ENCODE results near the gene MED26.

DNA sequence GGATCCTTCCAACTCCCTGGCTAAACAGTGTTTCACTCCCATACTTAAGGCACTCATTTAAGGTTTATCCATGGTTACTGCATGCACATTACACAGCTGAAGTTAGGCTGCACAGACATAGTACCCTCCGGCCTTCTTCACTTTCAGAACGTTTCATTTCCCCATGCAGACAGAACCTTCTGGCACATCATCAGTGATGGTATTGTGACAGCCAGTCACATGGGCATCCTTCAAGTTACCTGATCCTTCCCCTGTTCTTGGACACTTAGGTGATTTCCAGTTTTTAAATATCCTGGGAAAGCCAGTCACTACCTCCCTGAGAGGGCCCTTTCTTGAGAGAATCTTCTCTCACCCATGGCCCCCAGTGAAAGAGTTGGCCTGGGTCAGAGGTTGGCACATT is 22.8 kb upstream of the MED26 start:
- no peak for TF ChIP-seq EP300 (IDR thresholded peaks at IDR 0.05; ENCODE audit: borderline replicate concordance in 1 of 2, control insufficient read depth in 1 of 2, low read depth in 2 of 2, low read length in 2 of 2)
- TF ChIP-seq TARDBP (IDR thresholded peaks at IDR 0.05; ENCODE audit: borderline replicate concordance), result no peak
- TF ChIP-seq TAF1 (IDR thresholded peaks at IDR 0.05; ENCODE audit: borderline replicate concordance, low read depth, low read length), result no peak
- no peak for TF ChIP-seq ZSCAN29 (IDR thresholded peaks at IDR 0.05)
- TF ChIP-seq, protein P1, sequence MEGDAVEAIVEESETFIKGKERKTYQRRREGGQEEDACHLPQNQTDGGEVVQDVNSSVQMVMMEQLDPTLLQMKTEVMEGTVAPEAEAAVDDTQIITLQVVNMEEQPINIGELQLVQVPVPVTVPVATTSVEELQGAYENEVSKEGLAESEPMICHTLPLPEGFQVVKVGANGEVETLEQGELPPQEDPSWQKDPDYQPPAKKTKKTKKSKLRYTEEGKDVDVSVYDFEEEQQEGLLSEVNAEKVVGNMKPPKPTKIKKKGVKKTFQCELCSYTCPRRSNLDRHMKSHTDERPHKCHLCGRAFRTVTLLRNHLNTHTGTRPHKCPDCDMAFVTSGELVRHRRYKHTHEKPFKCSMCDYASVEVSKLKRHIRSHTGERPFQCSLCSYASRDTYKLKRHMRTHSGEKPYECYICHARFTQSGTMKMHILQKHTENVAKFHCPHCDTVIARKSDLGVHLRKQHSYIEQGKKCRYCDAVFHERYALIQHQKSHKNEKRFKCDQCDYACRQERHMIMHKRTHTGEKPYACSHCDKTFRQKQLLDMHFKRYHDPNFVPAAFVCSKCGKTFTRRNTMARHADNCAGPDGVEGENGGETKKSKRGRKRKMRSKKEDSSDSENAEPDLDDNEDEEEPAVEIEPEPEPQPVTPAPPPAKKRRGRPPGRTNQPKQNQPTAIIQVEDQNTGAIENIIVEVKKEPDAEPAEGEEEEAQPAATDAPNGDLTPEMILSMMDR (IDR thresholded peaks at IDR 0.05 in 2 of 3, conservative IDR thresholded peaks at IDR 0.05 in 1 of 3; ENCODE audit: control insufficient read depth in 2 of 3, extremely low read depth in 1 of 3, insufficient read depth in 1 of 3, low read depth in 3 of 3, low read length in 3 of 3), result no peak
- TF ChIP-seq POLR2AphosphoS5 (IDR thresholded peaks at IDR 0.05; ENCODE audit: low read length), result no peak
- no peak for TF ChIP-seq ZNF274 (IDR thresholded peaks at IDR 0.05; ENCODE audit: insufficient read depth, insufficient read length)
- TF ChIP-seq NFIC (IDR thresholded peaks at IDR 0.05; ENCODE audit: low read depth, low read length), result no peak
- no peak for TF ChIP-seq RAD21 (IDR thresholded peaks at IDR 0.05; ENCODE audit: insufficient read depth, low read depth, low read length)
- TF ChIP-seq, protein P2, sequence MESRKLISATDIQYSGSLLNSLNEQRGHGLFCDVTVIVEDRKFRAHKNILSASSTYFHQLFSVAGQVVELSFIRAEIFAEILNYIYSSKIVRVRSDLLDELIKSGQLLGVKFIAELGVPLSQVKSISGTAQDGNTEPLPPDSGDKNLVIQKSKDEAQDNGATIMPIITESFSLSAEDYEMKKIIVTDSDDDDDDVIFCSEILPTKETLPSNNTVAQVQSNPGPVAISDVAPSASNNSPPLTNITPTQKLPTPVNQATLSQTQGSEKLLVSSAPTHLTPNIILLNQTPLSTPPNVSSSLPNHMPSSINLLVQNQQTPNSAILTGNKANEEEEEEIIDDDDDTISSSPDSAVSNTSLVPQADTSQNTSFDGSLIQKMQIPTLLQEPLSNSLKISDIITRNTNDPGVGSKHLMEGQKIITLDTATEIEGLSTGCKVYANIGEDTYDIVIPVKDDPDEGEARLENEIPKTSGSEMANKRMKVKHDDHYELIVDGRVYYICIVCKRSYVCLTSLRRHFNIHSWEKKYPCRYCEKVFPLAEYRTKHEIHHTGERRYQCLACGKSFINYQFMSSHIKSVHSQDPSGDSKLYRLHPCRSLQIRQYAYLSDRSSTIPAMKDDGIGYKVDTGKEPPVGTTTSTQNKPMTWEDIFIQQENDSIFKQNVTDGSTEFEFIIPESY (IDR thresholded peaks at IDR 0.05), result no peak
- TF ChIP-seq, protein P3, sequence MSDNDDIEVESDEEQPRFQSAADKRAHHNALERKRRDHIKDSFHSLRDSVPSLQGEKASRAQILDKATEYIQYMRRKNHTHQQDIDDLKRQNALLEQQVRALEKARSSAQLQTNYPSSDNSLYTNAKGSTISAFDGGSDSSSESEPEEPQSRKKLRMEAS (IDR thresholded peaks at IDR 0.05; ENCODE audit: low read depth, low read length), result no peak
- no peak for TF ChIP-seq ZNF384 (IDR thresholded peaks at IDR 0.05; ENCODE audit: borderline replicate concordance, low read depth, low read length)
- TF ChIP-seq CEBPB (IDR thresholded peaks at IDR 0.05; ENCODE audit: borderline replicate concordance in 1 of 2, low read depth in 2 of 2, low read length in 2 of 2), result no peak

Measured in GM12878 (cell line).